HCT116 (cell line): ENCODE results near the gene CAMSAP1. TPM values are rescaled to one million over a fixed set of nuclear protein-coding genes. Genes with fewer than 3 reads are reported as not detected.

ENCODE experiments used
- ATAC-seq: fragments of 200-7000 bp; cut with Tn5 transposase; 2 replicates; pipeline ENCODE4 v1.9.1; 2020; ENCODE audit warnings: mild to moderate bottlenecking, moderate library complexity
- BruUV-seq: library from RNA; stranded (reverse); fragments of 400-500 nt; replicated peaks from 2 replicates; lab custom pipeline; 2021; lab: Mats Ljungman, UMichigan
- CTCF ChIA-PET: fragments of 300-600 bp; sonication (Branson Sonifier 250); formaldehyde crosslinking; loops from one replicate; lab custom pipeline; 2021; ENCODE audit warnings: antibody characterized with exemption; lab: Charles Lee
- POLR2A ChIA-PET: fragments of 300-600, 350-600 bp; sonication (Branson Sonifier 250); formaldehyde crosslinking; loops from one replicate; lab custom pipeline; 2021; ENCODE audit warnings: antibody characterized with exemption; lab: Charles Lee
- RAD21 ChIA-PET, 2 experiments: fragments of 300-600 bp; sonication (Branson Sonifier 250); formaldehyde crosslinking; loops; one replicate each; lab custom pipeline; 2023; ENCODE audit warnings: low total read pairs in 2 of 2; ENCODE audit not compliant: uncharacterized antibody in 2 of 2, unreplicated experiment in 2 of 2, low non-redundant PET in 1 of 2; lab: Charles Lee
- DNase-seq: peaks from one replicate; pipeline ENCODE4 v3.0.0-alpha.2; 2010; ENCODE audit warnings: low read depth, low spot score
- H2AFZ ChIP-seq: fragments of 200-600 bp; shearing (Covaris generic), sonication (generic); 2 replicates; pipeline ENCODE4 v1.6.1; 2017; ENCODE audit warnings: low read depth, mixed run types, mixed read lengths, antibody characterized with exemption, low read length; ENCODE audit not compliant: poor library complexity, severe bottlenecking
- H3K27ac ChIP-seq: 2 replicates; pipeline ENCODE4 v1.5.1; 2012; ENCODE audit warnings: low read depth, low read length
- H3K27me3 ChIP-seq: fragments of 200-600 bp; sonication (generic); 2 replicates; pipeline ENCODE4 v1.6.1; 2016; ENCODE audit warnings: mixed run types, low read length, mixed read lengths; ENCODE audit not compliant: insufficient read depth
- H3K36me3 ChIP-seq, 2 experiments: fragments of 200-500 bp in 1 of 2; fragments of 200-600 bp in 1 of 2; sonication (Bioruptor generic) in 1 of 2; sonication (generic) in 1 of 2; 2 replicates each; pipeline versions ENCODE4 v1.5.1 to v1.6.1; 2014 to 2016; ENCODE audit warnings: low read length in 2 of 2, inconsistent platforms in 1 of 2, mixed read lengths in 1 of 2, mixed run types in 1 of 2; ENCODE audit not compliant: insufficient read depth in 2 of 2, control insufficient read depth in 1 of 2
- H3K4me1 ChIP-seq, 2 experiments: fragments of 200-600 bp in 1 of 2; sonication (generic) in 1 of 2; 2 replicates each; pipeline versions ENCODE4 v1.5.1 to v1.6.1; 2012 to 2017; ENCODE audit warnings: low read length in 2 of 2, inconsistent platforms in 1 of 2, mild to moderate bottlenecking in 1 of 2, mixed read lengths in 1 of 2, mixed run types in 1 of 2, moderate library complexity in 1 of 2; ENCODE audit not compliant: insufficient read depth in 2 of 2, control insufficient read depth in 1 of 2
- H3K4me2 ChIP-seq: fragments of 200-600 bp; sonication (generic); 2 replicates; pipeline ENCODE4 v1.6.1; 2017; ENCODE audit warnings: mixed run types, low read length, mixed read lengths
- H3K4me3 ChIP-seq, 2 experiments: fragments of 200-600 bp in 1 of 2; sonication (generic) in 1 of 2; replicated peaks in 1 of 2; 2 replicates each; pipeline ENCODE4 v1.5.1; 2011 to 2016; ENCODE audit warnings: low read length in 2 of 2, control low read depth in 1 of 2, low read depth in 1 of 2, mild to moderate bottlenecking in 1 of 2, mixed read lengths in 1 of 2, mixed run types in 1 of 2
- H3K79me2 ChIP-seq: fragments of 200-600 bp; sonication (generic); 2 replicates; pipeline ENCODE4 v1.6.1; 2017; ENCODE audit warnings: mild to moderate bottlenecking, mixed run types, low read length, moderate library complexity, mixed read lengths; ENCODE audit not compliant: insufficient read depth
- H3K9ac ChIP-seq: fragments of 200-600 bp; sonication (generic); 2 replicates; pipeline ENCODE4 v1.6.1; 2016; ENCODE audit warnings: low read length, mixed read lengths
- H3K9me2 ChIP-seq: fragments of 200-600 bp; sonication (generic), shearing (Covaris generic); 2 replicates; pipeline ENCODE4 v1.6.1; 2017; ENCODE audit warnings: mixed run types, mild to moderate bottlenecking, moderate library complexity; ENCODE audit not compliant: insufficient read depth
- H3K9me3 ChIP-seq, 2 experiments: fragments of 200-500 bp in 1 of 2; fragments of 200-600 bp in 1 of 2; sonication (Bioruptor generic) in 1 of 2; sonication (generic) in 1 of 2; 2 replicates each; pipeline ENCODE4 v1.6.1; 2014 to 2017; ENCODE audit warnings: low read length in 2 of 2, mixed read lengths in 2 of 2, inconsistent platforms in 1 of 2, low read depth in 1 of 2, mild to moderate bottlenecking in 1 of 2, mixed run types in 1 of 2, moderate library complexity in 1 of 2; ENCODE audit not compliant: control insufficient read depth in 1 of 2, insufficient read depth in 1 of 2
- H4K20me1 ChIP-seq: fragments of 200-600 bp; sonication (generic), shearing (Covaris generic); 2 replicates; pipeline ENCODE4 v1.6.1; 2017; ENCODE audit warnings: mixed run types, mild to moderate bottlenecking, moderate library complexity; ENCODE audit not compliant: insufficient read depth
- CBX3 ChIP-seq: IDR thresholded peaks from 2 replicates; pipeline ENCODE4 v1.6.1; 2012; ENCODE audit warnings: low read depth
- CEBPB ChIP-seq: IDR thresholded peaks from 2 replicates; pipeline ENCODE4 v1.6.1; 2012; ENCODE audit warnings: low read depth
- EZH2 ChIP-seq: fragments of 200-600 bp; sonication (generic); IDR thresholded peaks from 2 replicates; pipeline ENCODE4 v1.6.1; 2017; ENCODE audit warnings: antibody characterized with exemption, mixed run types
- POLR2A ChIP-seq: IDR thresholded peaks from 2 replicates; pipeline ENCODE4 v1.7.0; 2011; ENCODE audit warnings: borderline replicate concordance; ENCODE audit not compliant: insufficient read depth, insufficient read length; ENCODE audit errors: extremely low read depth
- RAD21 ChIP-seq: IDR thresholded peaks from 2 replicates; pipeline ENCODE4 v1.6.1; 2012; ENCODE audit warnings: low read depth, mild to moderate bottlenecking
- SIN3A ChIP-seq: IDR thresholded peaks from 2 replicates; pipeline ENCODE4 v1.6.1; 2012; ENCODE audit warnings: low read depth
- intact Hi-C: fragments of 100-400 bp; cut with micrococcal nuclease; formaldehyde crosslinking; loops from 2 replicates; pipeline ENCODE4 v1.10.0; 2022
- total RNA-seq: library from RNA; stranded (reverse); gene quantifications from one replicate; pipeline ENCODE4 v1.2.1, GENCODE V29; 2021; ENCODE audit not compliant: unreplicated experiment
- TF ChIP-seq, protein P1 (sequence below): IDR thresholded peaks from 2 replicates; pipeline ENCODE4 v1.6.1; 2012
- TF ChIP-seq, protein P2 (sequence below): IDR thresholded peaks from 2 replicates; pipeline ENCODE4 v1.6.1; 2012
- TF ChIP-seq, protein P3 (sequence below): IDR thresholded peaks from 2 replicates; pipeline ENCODE4 v1.6.1; 2012; ENCODE audit warnings: low read depth
- TF ChIP-seq, protein P4 (sequence below), 3 experiments: fragments of 200-600 bp in 1 of 3; sonication (generic) in 1 of 3; IDR thresholded peaks in 2 of 3; conservative IDR thresholded peaks in 1 of 3; 2 replicates each; pipeline ENCODE4 v1.5.1; 2012 to 2017; ENCODE audit warnings: low read depth in 2 of 3, low read length in 2 of 3, antibody characterized with exemption in 1 of 3, borderline replicate concordance in 1 of 3, control low read depth in 1 of 3, mild to moderate bottlenecking in 1 of 3, mixed read lengths in 1 of 3, mixed run types in 1 of 3, moderate library complexity in 1 of 3; ENCODE audit not compliant: insufficient read depth in 1 of 3

Gene CAMSAP1
- total RNA-seq, 1 experiment from 2014 or later, result 33.1 TPM

DNA sequence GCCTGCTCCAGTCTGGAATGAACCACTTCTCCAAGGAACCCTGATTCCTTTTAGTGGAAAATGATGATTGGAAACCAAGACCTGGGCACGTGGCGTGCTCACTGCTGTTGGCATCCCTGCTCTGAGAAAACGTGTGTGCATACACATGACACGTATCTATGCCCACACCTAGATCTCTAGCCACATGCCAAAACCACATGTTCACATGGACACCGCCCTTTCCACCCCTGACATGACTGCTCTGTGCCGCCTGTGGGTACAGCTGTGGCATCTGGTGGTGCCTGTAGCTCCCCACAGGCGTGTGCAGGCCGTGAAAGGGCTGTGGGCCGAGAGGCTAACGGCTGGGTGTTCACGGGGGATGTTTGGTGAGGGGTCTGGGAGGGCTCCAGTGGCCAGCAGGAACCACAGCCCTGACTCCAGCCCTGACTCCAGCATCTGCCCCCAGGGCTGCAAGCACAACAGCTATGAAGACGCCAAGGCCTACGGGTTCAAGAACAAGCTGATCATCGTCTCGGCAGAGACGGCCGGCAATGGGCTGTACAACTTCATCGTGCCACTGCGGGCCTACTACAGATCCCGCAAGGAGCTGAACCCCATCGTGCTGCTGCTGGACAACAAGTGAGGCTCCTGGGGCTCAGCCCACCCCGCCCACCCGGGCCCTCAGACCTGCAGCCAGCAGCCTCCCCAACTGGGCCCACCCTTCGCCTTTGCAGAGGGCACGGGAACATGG, 130.3 kb downstream of the CAMSAP1 start:
- no peaks in the 10 kb centered on the region for H3K27me3 ChIP-seq
- no peak overlapping the region for H3K4me3 ChIP-seq
- H3K36me3 ChIP-seq, result no peaks in the 10 kb centered on the region
- H3K9ac ChIP-seq, result no peak overlapping the region
- DNase-seq (no peak), ATAC-seq (no peak)
- no peaks in the 10 kb centered on the region for H3K79me2 ChIP-seq
- no TSS peak for BruUV-seq
- H4K20me1 ChIP-seq, result no peaks in the 10 kb centered on the region
- POLR2A ChIA-PET, result no interaction called here
- H3K4me2 ChIP-seq, result no peak overlapping the region
- no peak for TF ChIP-seq CBX3
- TF ChIP-seq POLR2A, result no peak
- no peak for TF ChIP-seq CEBPB
- TF ChIP-seq, protein P1, sequence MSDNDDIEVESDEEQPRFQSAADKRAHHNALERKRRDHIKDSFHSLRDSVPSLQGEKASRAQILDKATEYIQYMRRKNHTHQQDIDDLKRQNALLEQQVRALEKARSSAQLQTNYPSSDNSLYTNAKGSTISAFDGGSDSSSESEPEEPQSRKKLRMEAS, result no peak
- TF ChIP-seq RAD21, result no peak
- TF ChIP-seq, protein P2, sequence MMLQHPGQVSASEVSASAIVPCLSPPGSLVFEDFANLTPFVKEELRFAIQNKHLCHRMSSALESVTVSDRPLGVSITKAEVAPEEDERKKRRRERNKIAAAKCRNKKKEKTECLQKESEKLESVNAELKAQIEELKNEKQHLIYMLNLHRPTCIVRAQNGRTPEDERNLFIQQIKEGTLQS, result no peak
- TF ChIP-seq, protein P3, sequence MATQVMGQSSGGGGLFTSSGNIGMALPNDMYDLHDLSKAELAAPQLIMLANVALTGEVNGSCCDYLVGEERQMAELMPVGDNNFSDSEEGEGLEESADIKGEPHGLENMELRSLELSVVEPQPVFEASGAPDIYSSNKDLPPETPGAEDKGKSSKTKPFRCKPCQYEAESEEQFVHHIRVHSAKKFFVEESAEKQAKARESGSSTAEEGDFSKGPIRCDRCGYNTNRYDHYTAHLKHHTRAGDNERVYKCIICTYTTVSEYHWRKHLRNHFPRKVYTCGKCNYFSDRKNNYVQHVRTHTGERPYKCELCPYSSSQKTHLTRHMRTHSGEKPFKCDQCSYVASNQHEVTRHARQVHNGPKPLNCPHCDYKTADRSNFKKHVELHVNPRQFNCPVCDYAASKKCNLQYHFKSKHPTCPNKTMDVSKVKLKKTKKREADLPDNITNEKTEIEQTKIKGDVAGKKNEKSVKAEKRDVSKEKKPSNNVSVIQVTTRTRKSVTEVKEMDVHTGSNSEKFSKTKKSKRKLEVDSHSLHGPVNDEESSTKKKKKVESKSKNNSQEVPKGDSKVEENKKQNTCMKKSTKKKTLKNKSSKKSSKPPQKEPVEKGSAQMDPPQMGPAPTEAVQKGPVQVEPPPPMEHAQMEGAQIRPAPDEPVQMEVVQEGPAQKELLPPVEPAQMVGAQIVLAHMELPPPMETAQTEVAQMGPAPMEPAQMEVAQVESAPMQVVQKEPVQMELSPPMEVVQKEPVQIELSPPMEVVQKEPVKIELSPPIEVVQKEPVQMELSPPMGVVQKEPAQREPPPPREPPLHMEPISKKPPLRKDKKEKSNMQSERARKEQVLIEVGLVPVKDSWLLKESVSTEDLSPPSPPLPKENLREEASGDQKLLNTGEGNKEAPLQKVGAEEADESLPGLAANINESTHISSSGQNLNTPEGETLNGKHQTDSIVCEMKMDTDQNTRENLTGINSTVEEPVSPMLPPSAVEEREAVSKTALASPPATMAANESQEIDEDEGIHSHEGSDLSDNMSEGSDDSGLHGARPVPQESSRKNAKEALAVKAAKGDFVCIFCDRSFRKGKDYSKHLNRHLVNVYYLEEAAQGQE, result no peak
- no peak for TF ChIP-seq SIN3A
- TF ChIP-seq, protein P4, sequence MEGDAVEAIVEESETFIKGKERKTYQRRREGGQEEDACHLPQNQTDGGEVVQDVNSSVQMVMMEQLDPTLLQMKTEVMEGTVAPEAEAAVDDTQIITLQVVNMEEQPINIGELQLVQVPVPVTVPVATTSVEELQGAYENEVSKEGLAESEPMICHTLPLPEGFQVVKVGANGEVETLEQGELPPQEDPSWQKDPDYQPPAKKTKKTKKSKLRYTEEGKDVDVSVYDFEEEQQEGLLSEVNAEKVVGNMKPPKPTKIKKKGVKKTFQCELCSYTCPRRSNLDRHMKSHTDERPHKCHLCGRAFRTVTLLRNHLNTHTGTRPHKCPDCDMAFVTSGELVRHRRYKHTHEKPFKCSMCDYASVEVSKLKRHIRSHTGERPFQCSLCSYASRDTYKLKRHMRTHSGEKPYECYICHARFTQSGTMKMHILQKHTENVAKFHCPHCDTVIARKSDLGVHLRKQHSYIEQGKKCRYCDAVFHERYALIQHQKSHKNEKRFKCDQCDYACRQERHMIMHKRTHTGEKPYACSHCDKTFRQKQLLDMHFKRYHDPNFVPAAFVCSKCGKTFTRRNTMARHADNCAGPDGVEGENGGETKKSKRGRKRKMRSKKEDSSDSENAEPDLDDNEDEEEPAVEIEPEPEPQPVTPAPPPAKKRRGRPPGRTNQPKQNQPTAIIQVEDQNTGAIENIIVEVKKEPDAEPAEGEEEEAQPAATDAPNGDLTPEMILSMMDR (IDR thresholded peaks at IDR 0.05 in 2 of 3, conservative IDR thresholded peaks at IDR 0.05 in 1 of 3; ENCODE audit: borderline replicate concordance in 1 of 3, insufficient read depth in 1 of 3, low read depth in 2 of 3, low read length in 2 of 3), result no peak
- no peak for TF ChIP-seq EZH2
- no peaks in the 10 kb centered on the region for H3K9me3 ChIP-seq
- H3K9me2 ChIP-seq, result no peaks in the 10 kb centered on the region
- RAD21 ChIA-PET, result no interaction called here
- intact Hi-C loops, result no loop called here
- no peak overlapping the region for H3K27ac ChIP-seq
- no peaks in the 10 kb centered on the region for H3K4me1 ChIP-seq
- CTCF ChIA-PET, result no interaction called here
- no peak overlapping the region for H2AFZ ChIP-seq
